Measurements from ENCODE around the gene RUNX1. TPM values are rescaled to one million over a fixed set of nuclear protein-coding genes. Genes with fewer than 3 reads are reported as not detected.

The RUNX1 gene
- total and polyA plus RNA-seq, 4 donors, result 23.3 to 100 (median 33.4) TPM

- Histone ChIP-seq H3K9ac (ENCODE audit: insufficient read depth in 1 of 2, low read length in 2 of 2) (no peak overlapping the region), H3K36me3 (ENCODE audit: control insufficient read depth in 4 of 4, insufficient read depth in 4 of 4, low read length in 4 of 4) (peaks cover 0 to 17% (median 0%) of the 10 kb centered on the region in 4 donors), H3K4me3 (no peak overlapping the region), H3K4me1 (ENCODE audit: control insufficient read depth in 5 of 5, insufficient read depth in 5 of 5, low read length in 5 of 5) (peaks cover 0 to 2% (median 0%) of the 10 kb centered on the region in 5 donors), H3K27ac (ENCODE audit: low read depth in 1 of 2, low read length in 1 of 2) (peak overlapping the region in 1 of 2 donors; percentile 10), H3K9me3 (ENCODE audit: control insufficient read depth in 4 of 4, insufficient read depth in 3 of 4, low read length in 3 of 4) (no peaks in the 10 kb centered on the region), H3K27me3 (ENCODE audit: control insufficient read depth in 3 of 3, insufficient read depth in 3 of 3, low read length in 2 of 3) (no peaks in the 10 kb centered on the region)
- no peak for TF ChIP-seq CTCF (IDR thresholded peaks at IDR 0.05; ENCODE audit: control extremely low read depth, extremely low read depth)
- ATAC-seq (ENCODE audit: insufficient read depth, low FRiP score) (no peak), DNase-seq (no peak)
- WGBS, 2 donors, result 77 to 87% methylated on average over 7 of the region's 7 CpGs
Observed at GRCh38 chr21:34812504-34813265, 236.4 kb downstream of the RUNX1 start.

- peaks cover 0 to 2% (median 0%) of the 10 kb centered on the region in 5 donors for H3K4me1 ChIP-seq (ENCODE audit: control insufficient read depth in 5 of 5, insufficient read depth in 5 of 5, low read length in 5 of 5)
- peaks cover 0 to 7% (median 0%) of the 10 kb centered on the region in 4 donors for H3K36me3 ChIP-seq (ENCODE audit: control insufficient read depth in 4 of 4, insufficient read depth in 4 of 4, low read length in 4 of 4)
- H3K27ac ChIP-seq (ENCODE audit: low read depth in 1 of 2, low read length in 1 of 2), result no peak overlapping the region
- H3K4me3 ChIP-seq, result no peak overlapping the region
- WGBS, 2 donors, result 67 to 86% methylated on average over 4 of the region's 4 CpGs
- ATAC-seq (ENCODE audit: insufficient read depth, low FRiP score), result no peak
- H3K9me3 ChIP-seq (ENCODE audit: control insufficient read depth in 4 of 4, insufficient read depth in 3 of 4, low read length in 3 of 4), result no peaks in the 10 kb centered on the region
- no peaks in the 10 kb centered on the region for H3K27me3 ChIP-seq (ENCODE audit: control insufficient read depth in 3 of 3, insufficient read depth in 3 of 3, low read length in 2 of 3)
- TF ChIP-seq CTCF (IDR thresholded peaks at IDR 0.05; ENCODE audit: control extremely low read depth, extremely low read depth), result no peak
- no peak for DNase-seq
- H3K9ac ChIP-seq (ENCODE audit: insufficient read depth in 1 of 2, low read length in 2 of 2), result no peak overlapping the region
Observed at GRCh38 chr21:34811368-34811767, 237.7 kb downstream of the RUNX1 start.

GRCh38 chr21:34810786-34811185 is 238.3 kb downstream of the RUNX1 start:
- DNase-seq (no peak), ATAC-seq (ENCODE audit: insufficient read depth, low FRiP score) (no peak)
- H3K27me3 ChIP-seq (ENCODE audit: control insufficient read depth in 3 of 3, insufficient read depth in 3 of 3, low read length in 2 of 3), result no peaks in the 10 kb centered on the region

More at GRCh38 chr21:34810786-34811185, 238.3 kb downstream of the RUNX1 start:
- H3K9ac ChIP-seq (ENCODE audit: insufficient read depth in 1 of 2, low read length in 2 of 2), result no peak overlapping the region
- peaks cover 0 to 2% (median 0%) of the 10 kb centered on the region in 5 donors for H3K4me1 ChIP-seq (ENCODE audit: control insufficient read depth in 5 of 5, insufficient read depth in 5 of 5, low read length in 5 of 5)
- H3K4me3 ChIP-seq, result no peak overlapping the region
- 84 to 88% methylated on average over 6 of the region's 6 CpGs for WGBS, 2 donors
- TF ChIP-seq CTCF (IDR thresholded peaks at IDR 0.05; ENCODE audit: control extremely low read depth, extremely low read depth), result no peak
- H3K27ac ChIP-seq (ENCODE audit: low read depth in 1 of 2, low read length in 1 of 2), result no peak overlapping the region
- no peaks in the 10 kb centered on the region for H3K9me3 ChIP-seq (ENCODE audit: control insufficient read depth in 4 of 4, insufficient read depth in 3 of 4, low read length in 3 of 4)
- peaks cover 0 to 6% (median 0%) of the 10 kb centered on the region in 4 donors for H3K36me3 ChIP-seq (ENCODE audit: control insufficient read depth in 4 of 4, insufficient read depth in 4 of 4, low read length in 4 of 4)

Data from lung (tissue), 12 donors.